ENCODE measurements around the gene REM2.

GRCh38 chr14:22929104-22929960, 46.3 kb downstream of the REM2 start, which contains the start of gene PRMT5:
- TF ChIP-seq POLR2AphosphoS5 (IDR thresholded peaks at IDR 0.05; ENCODE audit: low read depth) (peak; percentile 98), CTCF (IDR thresholded peaks at IDR 0.05; ENCODE audit: insufficient read depth, low read length) (no peak), REST (IDR thresholded peaks at IDR 0.05; ENCODE audit: insufficient replicate concordance, low read depth) (peak; percentile 78), GABPA (IDR thresholded peaks at IDR 0.05; ENCODE audit: low read depth) (no peak)
